Right lobe of liver (tissue), 4 donors: ENCODE measurements around the gene GTF2IRD1.

Experiments used
- POLR2A ChIP-seq: fragments of 450-650 bp; IDR thresholded peaks from one replicate; pipeline ENCODE4 v1.6.1; 2017; ENCODE audit warnings: antibody characterized with exemption, mild to moderate bottlenecking
- TF ChIP-seq, protein P1 (sequence below), 4 donors: fragments of 200-600 bp in 3 of 4; fragments of 450-650 bp in 1 of 4; IDR thresholded peaks; one replicate each; pipeline versions ENCODE4 v1.5.1 to v1.8.0; 2016 to 2022; ENCODE audit warnings: antibody characterized with exemption in 4 of 4, mild to moderate bottlenecking in 2 of 4
- donor health status: DM: no; HTN: no; CAD: no.
- donor health status: DM: no; HTN: no; CAD: no.
- donor health status: DM: no; HTN: yes; CAD: no.

DNA sequence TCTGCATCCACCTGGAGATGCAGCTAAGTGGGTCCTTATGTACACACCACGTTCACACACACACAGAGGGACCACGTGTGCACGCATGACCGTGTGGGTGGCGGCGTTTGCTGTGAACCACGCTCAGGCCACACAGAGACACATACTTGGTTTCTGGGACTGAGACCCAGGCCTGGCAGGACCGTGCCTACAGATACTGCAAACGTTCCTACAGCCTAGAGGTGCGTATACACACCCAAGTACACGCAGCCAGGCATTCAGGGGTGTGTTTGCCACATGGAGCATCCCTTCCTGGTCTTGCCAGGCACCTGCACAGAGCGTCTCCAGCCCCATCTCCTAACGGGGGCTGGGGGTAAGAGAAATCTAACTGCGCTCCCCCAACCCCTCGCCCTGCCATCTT, 49.0 kb upstream of the GTF2IRD1 start:
- no peak for TF ChIP-seq POLR2A
- TF ChIP-seq, protein P1, sequence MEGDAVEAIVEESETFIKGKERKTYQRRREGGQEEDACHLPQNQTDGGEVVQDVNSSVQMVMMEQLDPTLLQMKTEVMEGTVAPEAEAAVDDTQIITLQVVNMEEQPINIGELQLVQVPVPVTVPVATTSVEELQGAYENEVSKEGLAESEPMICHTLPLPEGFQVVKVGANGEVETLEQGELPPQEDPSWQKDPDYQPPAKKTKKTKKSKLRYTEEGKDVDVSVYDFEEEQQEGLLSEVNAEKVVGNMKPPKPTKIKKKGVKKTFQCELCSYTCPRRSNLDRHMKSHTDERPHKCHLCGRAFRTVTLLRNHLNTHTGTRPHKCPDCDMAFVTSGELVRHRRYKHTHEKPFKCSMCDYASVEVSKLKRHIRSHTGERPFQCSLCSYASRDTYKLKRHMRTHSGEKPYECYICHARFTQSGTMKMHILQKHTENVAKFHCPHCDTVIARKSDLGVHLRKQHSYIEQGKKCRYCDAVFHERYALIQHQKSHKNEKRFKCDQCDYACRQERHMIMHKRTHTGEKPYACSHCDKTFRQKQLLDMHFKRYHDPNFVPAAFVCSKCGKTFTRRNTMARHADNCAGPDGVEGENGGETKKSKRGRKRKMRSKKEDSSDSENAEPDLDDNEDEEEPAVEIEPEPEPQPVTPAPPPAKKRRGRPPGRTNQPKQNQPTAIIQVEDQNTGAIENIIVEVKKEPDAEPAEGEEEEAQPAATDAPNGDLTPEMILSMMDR (IDR thresholded peaks at IDR 0.05): no peak
